Right lobe of liver (tissue), 4 donors: ENCODE results near the gene CEP170B.
"Not testable (repeated sequence)": the region's sequence is repeated elsewhere in the genome, so short reads cannot be mapped to it uniquely, and the experiment has no call there.

Experiments
- POLR2A ChIP-seq: fragments of 450-650 bp; IDR thresholded peaks from one replicate; pipeline ENCODE4 v1.6.1; 2017; ENCODE audit warnings: antibody characterized with exemption, mild to moderate bottlenecking
- TF ChIP-seq, protein P1 (sequence below), 4 donors: fragments of 200-600 bp in 3 of 4; fragments of 450-650 bp in 1 of 4; IDR thresholded peaks; one replicate each; pipeline versions ENCODE4 v1.5.1 to v1.8.0; 2016 to 2022; ENCODE audit warnings: antibody characterized with exemption in 4 of 4, mild to moderate bottlenecking in 2 of 4
- donor health status: DM: no; HTN: no; CAD: no.
- donor health status: DM: no; HTN: no; CAD: no.
- donor health status: DM: no; HTN: yes; CAD: no.

DNA sequence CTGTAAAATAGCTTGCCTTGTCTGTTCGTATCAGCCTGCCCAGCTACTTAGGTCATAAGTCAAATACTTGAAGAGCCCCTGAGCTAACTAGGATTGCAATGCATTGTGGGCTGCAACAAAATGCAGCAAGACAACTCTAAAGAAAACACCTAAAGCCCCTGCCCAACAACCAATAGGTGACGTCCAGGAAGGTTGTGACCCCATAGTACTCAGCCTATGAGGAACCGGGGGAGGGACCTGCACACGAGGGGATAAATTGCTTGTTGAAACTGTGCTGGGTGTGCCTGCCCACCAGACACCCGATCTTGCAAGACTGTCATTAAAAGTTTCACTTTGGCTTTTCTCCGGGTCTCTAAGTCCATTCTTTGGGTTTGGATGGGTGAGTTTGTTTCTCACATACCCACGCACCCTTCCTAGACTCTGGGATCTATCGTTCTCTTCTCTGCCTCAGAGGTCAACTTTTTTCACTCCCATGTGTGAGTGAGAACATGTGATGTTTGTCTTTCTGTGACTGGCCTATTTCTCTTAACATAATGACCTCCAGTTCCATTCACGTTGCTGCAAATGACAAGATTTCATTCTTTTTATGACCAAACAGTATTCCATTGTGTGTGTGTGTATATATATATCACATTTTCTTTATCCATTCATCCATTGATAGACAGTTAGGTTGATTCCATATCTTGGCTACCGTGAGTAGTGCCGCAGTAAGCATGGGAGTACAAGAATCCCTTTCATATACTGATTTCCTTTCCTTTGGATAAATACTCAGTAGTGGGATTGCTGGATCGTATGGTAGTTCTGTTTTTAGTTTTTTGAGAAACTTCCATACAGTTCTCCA is 54.3 kb downstream of the CEP170B start:
- TF ChIP-seq, protein P1, sequence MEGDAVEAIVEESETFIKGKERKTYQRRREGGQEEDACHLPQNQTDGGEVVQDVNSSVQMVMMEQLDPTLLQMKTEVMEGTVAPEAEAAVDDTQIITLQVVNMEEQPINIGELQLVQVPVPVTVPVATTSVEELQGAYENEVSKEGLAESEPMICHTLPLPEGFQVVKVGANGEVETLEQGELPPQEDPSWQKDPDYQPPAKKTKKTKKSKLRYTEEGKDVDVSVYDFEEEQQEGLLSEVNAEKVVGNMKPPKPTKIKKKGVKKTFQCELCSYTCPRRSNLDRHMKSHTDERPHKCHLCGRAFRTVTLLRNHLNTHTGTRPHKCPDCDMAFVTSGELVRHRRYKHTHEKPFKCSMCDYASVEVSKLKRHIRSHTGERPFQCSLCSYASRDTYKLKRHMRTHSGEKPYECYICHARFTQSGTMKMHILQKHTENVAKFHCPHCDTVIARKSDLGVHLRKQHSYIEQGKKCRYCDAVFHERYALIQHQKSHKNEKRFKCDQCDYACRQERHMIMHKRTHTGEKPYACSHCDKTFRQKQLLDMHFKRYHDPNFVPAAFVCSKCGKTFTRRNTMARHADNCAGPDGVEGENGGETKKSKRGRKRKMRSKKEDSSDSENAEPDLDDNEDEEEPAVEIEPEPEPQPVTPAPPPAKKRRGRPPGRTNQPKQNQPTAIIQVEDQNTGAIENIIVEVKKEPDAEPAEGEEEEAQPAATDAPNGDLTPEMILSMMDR (IDR thresholded peaks at IDR 0.05), result not testable (repeated sequence)
- TF ChIP-seq POLR2A, result not testable (repeated sequence)
